CD14-positive monocyte (primary cell): ENCODE measurements around the gene CBLB. TPM values are rescaled to one million over a fixed set of nuclear protein-coding genes. Genes with fewer than 3 reads are reported as not detected.

Experiments used
- DNase-seq, 3 donors: peaks; one replicate each; pipeline ENCODE4 v3.0.0-alpha.2; 2011 to 2022
- H2AFZ ChIP-seq: 2 replicates; pipeline ENCODE4 v1.6.0; 2012; ENCODE audit warnings: mild to moderate bottlenecking, low read depth, low read length, inconsistent platforms; ENCODE audit not compliant: insufficient read depth, poor library complexity, severe bottlenecking
- H3K27ac ChIP-seq, 2 donors: 1 replicate in 1 of 2; 2 replicates in 1 of 2; pipeline ENCODE4 v1.5.1; 2012 to 2013; ENCODE audit warnings: low read length in 2 of 2, control low read depth in 1 of 2, inconsistent platforms in 1 of 2, low read depth in 1 of 2, mild to moderate bottlenecking in 1 of 2
- H3K27me3 ChIP-seq, 2 donors: one replicate each; pipeline versions ENCODE4 v1.6.0 to v1.6.1; 2011 to 2013; ENCODE audit warnings: low read length in 2 of 2; ENCODE audit not compliant: control insufficient read depth in 2 of 2, insufficient read depth in 2 of 2
- H3K36me3 ChIP-seq, 2 donors: replicated peaks in 1 of 2; 1 replicate in 1 of 2; 2 replicates in 1 of 2; pipeline versions ENCODE4 v1.5.1 to v1.6.1; 2012 to 2013; ENCODE audit warnings: low read length in 2 of 2, control low read depth in 1 of 2, inconsistent platforms in 1 of 2, mild to moderate bottlenecking in 1 of 2; ENCODE audit not compliant: insufficient read depth in 2 of 2, control insufficient read depth in 1 of 2
- H3K4me1 ChIP-seq, 2 donors: 1 replicate in 1 of 2; 2 replicates in 1 of 2; pipeline versions ENCODE4 v1.5.1 to v1.6.1; 2012 to 2013; ENCODE audit warnings: low read length in 2 of 2, control low read depth in 1 of 2, inconsistent platforms in 1 of 2, mild to moderate bottlenecking in 1 of 2, moderate library complexity in 1 of 2; ENCODE audit not compliant: insufficient read depth in 2 of 2, control insufficient read depth in 1 of 2
- H3K4me2 ChIP-seq: replicated peaks from 2 replicates; pipeline ENCODE3; 2012; ENCODE audit warnings: low read length, moderate library complexity, mild to moderate bottlenecking; ENCODE audit not compliant: poor library complexity, severe bottlenecking; ENCODE audit errors: extremely low read depth
- H3K4me3 ChIP-seq, 3 experiments: fragments of 200-600 bp in 1 of 3; sonication (generic) in 1 of 3; replicated peaks in 1 of 3; 1 replicate in 2 of 3; 2 replicates in 1 of 3; pipeline ENCODE4 v1.5.1; 2011 to 2013; ENCODE audit warnings: low read length in 3 of 3, mild to moderate bottlenecking in 3 of 3, control low read depth in 2 of 3, low read depth in 2 of 3, inconsistent platforms in 1 of 3, moderate library complexity in 1 of 3
- H3K79me2 ChIP-seq: 2 replicates; pipeline ENCODE4 v1.6.0; 2012; ENCODE audit warnings: mild to moderate bottlenecking, control low read depth, inconsistent platforms, low read length, moderate library complexity; ENCODE audit not compliant: insufficient read depth
- H3K9ac ChIP-seq: 2 replicates; pipeline ENCODE4 v1.6.0; 2017; ENCODE audit warnings: low read length, mild to moderate bottlenecking; ENCODE audit not compliant: insufficient read depth, poor library complexity, severe bottlenecking
- H3K9me3 ChIP-seq, 2 donors: replicated peaks in 1 of 2; 1 replicate in 1 of 2; 2 replicates in 1 of 2; pipeline versions ENCODE4 v1.5.1 to v1.6.1; 2012 to 2013; ENCODE audit warnings: low read length in 2 of 2, control low read depth in 1 of 2; ENCODE audit not compliant: control insufficient read depth in 1 of 2, insufficient read depth in 1 of 2
- H4K20me1 ChIP-seq: 2 replicates; pipeline ENCODE4 v1.6.0; 2012; ENCODE audit warnings: mild to moderate bottlenecking, low read length, control low read depth, moderate library complexity; ENCODE audit not compliant: insufficient read depth
- H3K27ac Mint-ChIP-seq, 7 donors: one replicate each; pipeline ENCODE4 v1.8.0; 2020; ENCODE audit warnings: mild to moderate bottlenecking in 7 of 7, mixed read lengths in 7 of 7, moderate library complexity in 6 of 7, inconsistent platforms in 2 of 7
- H3K27me3 Mint-ChIP-seq, 3 donors: one replicate each; pipeline ENCODE4 v1.8.0; 2021 to 2022; ENCODE audit warnings: low read depth in 3 of 3, mild to moderate bottlenecking in 3 of 3, mixed read lengths in 3 of 3, moderate library complexity in 3 of 3, inconsistent platforms in 1 of 3
- H3K36me3 Mint-ChIP-seq, 2 donors: one replicate each; pipeline ENCODE4 v1.8.0; 2020; ENCODE audit warnings: mixed read lengths in 2 of 2, inconsistent platforms in 1 of 2, mild to moderate bottlenecking in 1 of 2
- H3K4me1 Mint-ChIP-seq: one replicate; pipeline ENCODE4 v1.8.0; 2020; ENCODE audit warnings: mild to moderate bottlenecking, mixed read lengths
- H3K4me3 Mint-ChIP-seq, 2 donors: one replicate each; pipeline ENCODE4 v1.8.0; 2020; ENCODE audit warnings: mild to moderate bottlenecking in 2 of 2, mixed read lengths in 2 of 2, moderate library complexity in 1 of 2
- H3K9me3 Mint-ChIP-seq, 7 donors: one replicate each; pipeline ENCODE4 v1.8.0; 2020 to 2022; ENCODE audit warnings: mixed read lengths in 7 of 7, mild to moderate bottlenecking in 6 of 7, moderate library complexity in 6 of 7, inconsistent platforms in 2 of 7
- WGBS: methylation state at CpG from one replicate; pipeline ENCODE4 v1.1.5; 2013; ENCODE audit warnings: missing lambda C conversion rate; ENCODE audit not compliant: insufficient coverage; 5-methylcytosine and 5-hydroxymethylcytosine counted together
- intact Hi-C, 2 donors: fragments of 100-400 bp; cut with micrococcal nuclease; formaldehyde crosslinking; loops; one replicate each; pipeline versions ENCODE4 v1.15.0 to v1.15.1; 2023
- polyA plus RNA-seq, 3 donors: library from polyadenylated mRNA; depleted of rRNA in 1 of 3; unstranded in 2 of 3; stranded (reverse) in 1 of 3; fragments of 300-500 nt in 2 of 3; fragments of >200 nt in 1 of 3; fragmentation: Illumina TruSeq in 2 of 3; gene quantifications; 1 replicate in 2 of 3; 2 replicates in 1 of 3; pipeline ENCODE4 v1.2.3, GENCODE V29; 2012 to 2021
- TF ChIP-seq, protein P1 (sequence below): fragments of 200-600 bp; IDR thresholded peaks from one replicate; pipeline ENCODE4 v1.8.0; 2022; ENCODE audit warnings: antibody characterized with exemption, mild to moderate bottlenecking

CBLB gene
- polyA plus RNA-seq, 3 donors = 1.6 to 8.1 (median 3.6) TPM

DNA sequence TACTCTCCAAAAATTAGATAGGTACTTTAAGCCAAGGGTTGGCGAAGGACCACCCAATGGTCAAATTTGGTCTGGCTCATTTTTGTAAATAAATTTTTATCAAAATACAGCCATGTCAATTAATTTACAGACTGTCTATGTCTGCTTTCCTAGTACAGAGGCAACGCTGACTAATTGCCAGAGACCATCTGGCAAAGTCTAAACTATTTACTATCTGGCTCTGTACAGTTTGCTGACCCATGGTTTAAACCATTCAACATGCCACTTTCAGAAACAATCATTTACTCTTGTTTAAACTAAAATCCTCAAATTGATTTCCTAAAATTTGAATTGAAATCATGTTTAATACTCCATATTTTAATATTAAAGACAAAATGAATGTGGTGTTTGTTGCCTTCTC, 25.9 kb downstream of the CBLB start:
- Histone ChIP-seq H3K4me2 (no peak overlapping the region), H3K36me3 (no peaks in the 10 kb centered on the region), H3K9me3 (no peaks in the 10 kb centered on the region), H3K27me3 (no peaks in the 10 kb centered on the region), H3K27ac (no peak overlapping the region), H2AFZ (no peak overlapping the region), H3K9ac (no peak overlapping the region), H3K79me2 (no peaks in the 10 kb centered on the region), H3K4me1 (no peaks in the 10 kb centered on the region), H4K20me1 (no peaks in the 10 kb centered on the region), H3K4me3 (no peak overlapping the region)
- H3K27me3 Mint-ChIP-seq = no peaks in the 10 kb centered on the region
- peaks cover 0 to 2% (median 0%) of the 10 kb centered on the region in 7 donors for H3K9me3 Mint-ChIP-seq
- 100% methylated on average over 1 of the region's 2 CpGs for WGBS
- intact Hi-C loops = no loop called here
- H3K4me1 Mint-ChIP-seq = no peaks in the 10 kb centered on the region
- peaks cover 12 to 17% of the 10 kb centered on the region in 2 donors for H3K36me3 Mint-ChIP-seq
- H3K4me3 Mint-ChIP-seq = no peak overlapping the region
- no peak for DNase-seq
- TF ChIP-seq, protein P1, sequence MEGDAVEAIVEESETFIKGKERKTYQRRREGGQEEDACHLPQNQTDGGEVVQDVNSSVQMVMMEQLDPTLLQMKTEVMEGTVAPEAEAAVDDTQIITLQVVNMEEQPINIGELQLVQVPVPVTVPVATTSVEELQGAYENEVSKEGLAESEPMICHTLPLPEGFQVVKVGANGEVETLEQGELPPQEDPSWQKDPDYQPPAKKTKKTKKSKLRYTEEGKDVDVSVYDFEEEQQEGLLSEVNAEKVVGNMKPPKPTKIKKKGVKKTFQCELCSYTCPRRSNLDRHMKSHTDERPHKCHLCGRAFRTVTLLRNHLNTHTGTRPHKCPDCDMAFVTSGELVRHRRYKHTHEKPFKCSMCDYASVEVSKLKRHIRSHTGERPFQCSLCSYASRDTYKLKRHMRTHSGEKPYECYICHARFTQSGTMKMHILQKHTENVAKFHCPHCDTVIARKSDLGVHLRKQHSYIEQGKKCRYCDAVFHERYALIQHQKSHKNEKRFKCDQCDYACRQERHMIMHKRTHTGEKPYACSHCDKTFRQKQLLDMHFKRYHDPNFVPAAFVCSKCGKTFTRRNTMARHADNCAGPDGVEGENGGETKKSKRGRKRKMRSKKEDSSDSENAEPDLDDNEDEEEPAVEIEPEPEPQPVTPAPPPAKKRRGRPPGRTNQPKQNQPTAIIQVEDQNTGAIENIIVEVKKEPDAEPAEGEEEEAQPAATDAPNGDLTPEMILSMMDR = no peak
- no peak overlapping the region for H3K27ac Mint-ChIP-seq

DNA sequence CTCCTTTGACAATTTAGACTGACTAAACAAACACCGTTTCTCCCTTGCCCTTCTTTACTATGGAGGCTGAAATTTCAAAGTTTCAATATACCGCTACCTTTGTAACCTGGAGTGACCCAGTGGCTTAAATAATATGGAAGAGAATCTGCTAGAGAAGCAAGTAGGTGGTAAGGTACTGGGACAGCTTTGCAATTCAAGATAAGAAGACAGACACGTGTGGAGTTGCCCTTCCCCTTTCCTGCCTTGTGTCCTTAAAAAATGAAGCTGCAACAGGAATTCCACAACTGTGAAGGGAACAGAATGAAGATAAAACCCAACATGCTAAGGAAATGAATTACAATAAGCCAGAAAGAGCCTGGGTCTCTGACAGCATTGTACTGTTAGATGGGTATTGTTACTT, 26.4 kb downstream of the CBLB start:
- no peaks in the 10 kb centered on the region for H3K4me1 ChIP-seq
- H3K4me2 ChIP-seq = no peak overlapping the region
- no peak overlapping the region for H3K4me3 ChIP-seq
- WGBS = no CpG with 5 or more reads among the region's 3 CpGs
- peaks cover 2% of the 10 kb centered on the region for H3K4me1 Mint-ChIP-seq
- peaks cover 0 to 2% (median 0%) of the 10 kb centered on the region in 7 donors for H3K9me3 Mint-ChIP-seq
- H2AFZ ChIP-seq = no peak overlapping the region
- H3K36me3 ChIP-seq = no peaks in the 10 kb centered on the region
- H3K36me3 Mint-ChIP-seq = peaks cover 10 to 15% of the 10 kb centered on the region in 2 donors
- TF ChIP-seq, protein P1 = no peak
- no peak overlapping the region for H3K27ac ChIP-seq
- no peaks in the 10 kb centered on the region for H3K9me3 ChIP-seq
- no peaks in the 10 kb centered on the region for H3K27me3 ChIP-seq
- H4K20me1 ChIP-seq = no peaks in the 10 kb centered on the region
- no peak overlapping the region for H3K27ac Mint-ChIP-seq
- DNase-seq = no peak
- H3K27me3 Mint-ChIP-seq = no peaks in the 10 kb centered on the region
- no peaks in the 10 kb centered on the region for H3K79me2 ChIP-seq
- intact Hi-C loops = no loop called here
- H3K4me3 Mint-ChIP-seq = no peak overlapping the region
- H3K9ac ChIP-seq = no peak overlapping the region
